NCI-H1436 treated with DMSO at 0.1 percent for 48 hours (cell line): ENCODE results near the gene DPYD.

Source experiments
- DNase-seq: peaks from one replicate; lab custom pipeline; 2025; lab: John Stamatoyannopoulos, UW

Gene DPYD

DNA sequence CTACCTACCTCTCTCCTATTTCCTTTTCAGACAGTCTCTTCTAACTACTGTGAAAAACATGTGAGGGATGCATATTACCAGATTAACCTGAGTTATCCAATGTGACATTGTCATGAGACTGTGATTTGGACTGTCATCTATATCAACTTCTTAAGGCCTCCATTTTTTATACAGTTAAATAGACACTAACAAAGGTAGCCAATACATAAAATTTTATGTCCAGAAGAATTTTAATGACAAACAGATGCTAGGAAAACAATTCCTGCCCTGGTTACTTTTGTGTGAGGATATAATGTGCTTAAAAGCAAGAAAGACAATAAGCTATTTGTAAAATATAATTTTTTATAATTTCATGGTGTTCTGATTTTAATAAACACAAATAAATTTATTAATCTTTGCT is 136.2 kb downstream of the DPYD start:
- DNase-seq = no peak

DNA sequence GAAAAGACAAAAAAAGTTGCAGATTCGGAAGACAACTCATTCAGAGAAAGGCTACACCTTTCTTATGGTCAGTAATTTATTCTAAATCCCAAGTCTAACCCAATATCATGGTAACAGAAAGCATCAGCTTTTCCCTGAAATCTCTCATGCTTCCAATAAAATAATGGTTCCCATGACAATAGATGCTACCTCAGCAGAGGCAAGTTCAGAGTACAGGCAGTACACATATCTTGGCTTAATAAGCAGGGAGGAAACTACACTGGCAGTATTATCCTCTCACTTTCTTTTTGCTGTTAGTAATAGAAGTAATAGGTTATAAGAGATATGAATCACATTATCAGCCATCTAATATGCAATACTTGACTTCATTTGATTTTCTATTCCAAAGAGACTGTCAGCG is 137.1 kb downstream of the DPYD start:
- no peak for DNase-seq

DNA sequence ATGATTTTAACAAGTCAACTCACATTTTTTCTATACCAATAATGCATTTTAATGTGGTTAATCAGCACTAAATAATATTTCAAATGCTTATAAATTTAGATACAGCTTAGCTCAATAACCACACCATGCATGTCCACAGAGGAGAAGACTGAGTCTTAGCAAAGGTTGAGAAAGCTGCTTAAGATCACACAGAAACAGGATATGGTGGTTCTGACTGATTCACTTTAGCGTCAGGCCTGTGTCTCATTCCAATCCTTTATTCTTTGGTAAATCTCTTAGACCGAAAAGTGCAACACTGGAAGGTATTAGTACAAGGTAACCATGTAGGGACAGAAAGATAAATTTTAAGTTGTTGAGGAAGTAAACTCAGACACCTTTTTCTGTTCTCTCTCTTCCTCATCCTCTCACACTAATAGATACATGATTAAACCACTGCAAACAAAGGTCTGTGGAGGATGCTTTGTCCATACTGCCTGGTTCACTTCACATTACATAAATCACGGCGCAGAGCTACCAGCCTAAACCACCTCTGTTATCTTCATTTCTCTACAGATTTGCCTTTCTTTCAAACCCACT is 139.0 kb downstream of the DPYD start:
- no peak for DNase-seq

DNA sequence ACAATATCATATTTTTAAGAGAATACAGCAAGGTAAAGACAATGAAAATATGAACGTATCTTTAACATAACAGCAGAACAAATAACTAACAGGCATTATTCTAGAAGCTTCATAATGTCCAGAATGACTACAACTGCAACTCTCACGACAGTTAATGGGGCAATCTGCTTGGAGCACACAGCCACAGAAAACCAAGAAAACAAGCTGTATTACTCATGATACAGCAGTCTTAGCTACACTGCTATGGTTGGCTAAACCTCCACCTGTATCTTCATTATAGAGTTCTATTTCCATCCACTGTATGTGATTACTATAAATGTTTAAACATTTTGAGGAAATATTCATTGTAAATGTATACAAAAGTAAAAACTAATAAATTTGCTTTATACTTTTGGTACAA is 139.9 kb downstream of the DPYD start:
- no peak for DNase-seq

DNA sequence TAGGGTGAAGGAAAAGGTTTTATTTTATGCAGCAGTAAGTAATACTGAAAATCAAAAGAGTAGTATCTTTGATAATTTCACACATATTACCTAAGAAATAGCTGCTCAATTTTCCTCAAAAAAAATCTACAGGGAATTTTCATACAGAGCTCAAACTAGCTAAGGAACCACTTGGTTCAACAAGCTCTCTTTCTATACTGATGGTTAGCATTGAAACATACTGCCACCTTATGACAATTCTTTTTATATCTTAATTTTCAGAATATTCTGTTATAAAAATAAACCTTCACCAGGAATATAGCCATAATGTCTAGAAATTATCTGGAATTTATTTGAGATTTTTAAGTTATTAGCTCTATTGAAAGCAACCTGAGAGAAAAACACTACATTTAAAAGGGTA is 142.1 kb downstream of the DPYD start:
- DNase-seq = no peak

DNA sequence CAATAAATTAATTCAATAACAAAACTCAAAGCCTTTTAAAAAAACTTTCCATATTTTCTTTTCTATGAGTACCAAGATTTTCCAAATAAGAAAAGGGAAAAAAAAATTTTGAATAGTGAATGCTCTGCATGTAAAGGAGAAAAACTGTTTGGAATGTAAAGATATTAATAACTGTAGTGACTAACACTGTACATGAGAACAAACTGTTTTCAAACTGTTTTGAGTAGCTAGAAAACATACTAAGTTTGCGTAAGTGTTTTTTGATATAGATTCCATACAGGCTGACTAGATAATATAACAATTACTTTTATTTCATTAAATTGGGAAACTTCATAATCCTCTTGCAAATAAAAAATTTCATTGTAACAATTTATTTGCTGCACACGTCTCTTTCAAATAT is 150.5 kb downstream of the DPYD start:
- DNase-seq = no peak

DNA sequence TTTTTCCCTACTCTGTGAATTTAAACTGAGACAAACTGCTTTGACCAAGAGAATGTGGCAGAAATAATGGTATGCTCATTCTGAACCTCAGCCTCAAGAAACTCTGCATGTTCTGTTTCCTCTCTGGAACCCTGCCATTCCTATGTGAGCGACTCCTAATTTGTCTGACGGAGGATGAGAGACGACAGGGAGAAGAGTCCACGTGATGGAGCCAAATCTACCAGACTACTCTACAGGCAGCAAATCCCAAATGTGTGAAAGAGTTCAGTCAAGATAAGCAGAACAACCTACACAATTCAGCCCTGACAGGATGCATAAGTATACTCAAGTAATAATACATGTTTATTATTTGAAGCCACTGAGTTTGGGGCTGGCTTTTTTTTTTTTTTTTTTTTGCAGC is 153.5 kb downstream of the DPYD start:
- no peak for DNase-seq

DNA sequence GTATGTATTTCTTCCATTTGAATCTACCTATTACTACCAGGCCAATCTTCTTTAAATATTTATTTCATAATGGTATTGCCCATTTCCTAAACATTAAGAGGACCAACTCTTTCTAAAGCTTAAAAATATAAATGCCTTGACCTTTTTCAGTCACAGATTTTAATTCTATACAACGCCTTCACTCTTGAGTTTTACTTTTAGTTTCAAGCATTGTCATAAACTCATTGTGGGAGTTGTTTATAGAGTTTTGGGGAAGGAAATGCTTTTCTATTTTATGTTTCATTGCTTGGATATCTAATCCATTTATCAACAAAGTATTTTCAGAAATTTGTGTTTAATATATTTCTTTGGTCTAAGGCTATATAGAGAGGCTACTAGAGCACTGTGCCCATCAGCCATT is 155.8 kb downstream of the DPYD start:
- DNase-seq = no peak

DNA sequence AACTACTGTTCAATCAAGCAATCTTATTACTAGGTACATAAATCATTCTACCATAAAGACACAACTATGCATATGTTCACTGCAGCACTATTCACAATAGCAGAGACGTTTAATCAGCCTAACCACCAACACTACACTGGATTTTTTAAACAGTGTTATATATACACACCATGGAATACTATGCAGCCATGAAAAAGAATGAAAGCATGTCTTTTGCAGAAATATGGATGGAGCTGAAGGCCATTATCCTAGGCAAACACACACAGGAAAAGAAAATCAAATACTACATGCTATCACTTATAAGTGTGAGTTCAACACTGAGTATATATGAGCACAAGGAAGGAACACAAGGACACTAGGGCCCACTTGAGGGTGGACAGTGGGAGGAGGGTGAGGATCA is 159.2 kb downstream of the DPYD start:
- DNase-seq = no peak

DNA sequence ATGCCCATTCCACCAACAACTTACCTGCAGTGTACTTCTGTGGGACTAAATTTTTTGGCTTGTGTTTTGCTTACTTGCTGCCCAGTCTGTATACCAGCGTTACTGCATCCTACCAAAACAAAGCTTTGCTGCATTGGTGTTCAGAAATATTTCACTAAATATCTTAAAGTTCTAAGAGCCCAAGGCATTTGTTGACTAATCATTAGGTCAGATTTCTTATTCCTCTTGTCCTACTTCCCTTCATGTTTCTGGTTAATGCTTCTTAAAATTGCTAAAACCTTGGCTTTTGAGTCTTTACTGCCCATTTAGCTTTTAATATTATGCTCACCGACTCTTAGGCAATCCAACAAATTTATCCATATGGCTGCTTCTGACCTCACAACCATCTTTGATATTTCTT is 161.8 kb downstream of the DPYD start:
- DNase-seq = no peak

DNA sequence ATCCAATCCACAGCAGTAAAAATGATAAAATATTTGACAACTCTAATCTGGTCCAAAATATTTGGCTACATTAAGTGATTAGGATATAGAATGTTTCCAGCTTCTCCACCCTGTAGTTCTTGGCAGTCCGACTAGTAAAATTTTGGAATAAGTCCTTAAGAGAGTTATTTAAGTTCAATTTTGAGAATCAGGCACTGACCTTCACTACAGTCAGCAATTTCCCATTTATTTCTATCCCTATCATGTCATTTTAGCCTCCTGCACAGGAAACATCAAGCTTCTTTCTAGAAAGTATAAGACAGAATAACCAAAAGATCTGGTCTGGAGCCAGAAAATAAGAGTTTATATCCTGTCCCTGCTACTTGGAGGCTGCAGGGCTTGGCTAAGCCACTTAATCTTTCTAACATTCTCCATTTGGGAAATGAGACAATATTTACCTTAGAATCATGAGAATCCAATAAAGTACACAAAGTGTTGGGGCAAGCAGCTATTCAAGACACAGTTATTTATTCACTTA is 162.2 kb downstream of the DPYD start:
- no peak for DNase-seq

DNA sequence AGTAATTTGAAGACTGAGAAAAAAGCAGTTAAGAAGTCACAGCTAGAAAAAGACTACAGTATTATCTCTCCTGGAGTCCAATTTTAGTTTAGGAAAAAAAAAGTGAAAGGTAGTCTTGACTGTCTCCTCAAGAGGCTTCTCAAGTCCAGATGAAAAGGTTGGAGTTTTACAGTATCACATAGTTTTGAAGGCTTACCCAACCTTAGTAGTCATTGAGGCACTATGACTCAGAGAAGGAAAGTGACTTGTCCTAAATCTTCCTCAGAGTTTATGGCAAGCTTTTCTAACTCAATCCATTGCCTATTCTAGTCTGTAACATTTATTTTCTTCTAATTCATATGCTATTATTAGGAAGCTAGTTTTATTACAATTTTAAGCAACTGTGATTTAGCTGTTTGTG is 174.9 kb downstream of the DPYD start:
- DNase-seq = no peak

DNA sequence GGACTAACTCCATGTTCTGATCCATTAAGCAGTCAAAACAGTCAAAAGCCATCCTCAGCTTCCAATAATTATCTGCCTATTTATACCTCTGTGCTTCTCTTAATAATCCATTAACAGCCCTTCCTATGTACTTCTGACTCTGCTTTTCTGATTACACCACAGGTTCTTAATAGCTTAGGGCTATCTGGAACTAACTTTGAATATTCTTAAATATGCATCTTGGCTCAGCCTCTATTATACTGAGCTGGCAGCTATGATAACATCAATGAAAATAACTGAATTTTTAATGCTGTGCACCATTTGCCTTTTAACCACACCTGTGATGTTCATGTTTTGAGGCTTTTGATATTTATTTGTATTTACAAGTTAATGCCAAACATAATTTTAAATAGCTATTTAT is 175.9 kb downstream of the DPYD start:
- no peak for DNase-seq

DNA sequence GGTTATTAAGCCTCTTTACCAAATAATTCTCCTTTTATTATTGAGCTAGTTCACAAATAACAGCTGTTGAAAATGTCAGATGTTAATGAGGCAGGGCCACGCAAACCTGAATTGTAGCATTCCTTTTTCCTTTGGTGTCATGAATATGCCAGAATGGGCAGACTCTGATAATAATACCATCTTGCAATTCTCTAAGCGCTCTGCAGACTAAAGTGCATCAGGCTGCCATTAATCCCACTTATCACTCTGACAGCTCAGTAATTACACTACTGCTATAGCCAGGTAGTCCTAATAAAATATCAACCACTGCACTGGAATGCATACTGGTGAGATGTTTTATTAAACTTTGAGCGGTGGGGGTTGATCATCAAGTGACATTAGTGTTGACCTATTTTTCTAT is 177.7 kb downstream of the DPYD start:
- DNase-seq = no peak

DNA sequence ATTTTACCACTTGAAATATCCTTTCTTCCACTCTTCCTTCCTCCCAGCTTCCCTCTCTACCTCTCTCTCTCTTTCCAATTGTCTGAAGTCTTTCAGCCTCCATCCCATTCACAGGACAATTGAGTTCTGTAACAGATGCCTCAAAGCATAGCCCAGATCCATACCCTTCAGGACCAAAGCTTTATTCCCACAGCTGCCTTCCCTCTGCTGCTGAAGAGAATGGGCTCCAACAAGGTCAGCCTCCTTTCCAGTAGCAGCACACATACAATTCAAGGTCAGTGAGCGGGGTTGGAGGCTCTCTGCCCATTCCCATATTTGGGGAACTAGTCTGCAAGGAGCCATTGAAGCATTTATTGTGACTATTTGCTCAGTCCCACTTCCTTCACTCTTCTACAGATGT is 179.9 kb downstream of the DPYD start:
- no peak for DNase-seq

DNA sequence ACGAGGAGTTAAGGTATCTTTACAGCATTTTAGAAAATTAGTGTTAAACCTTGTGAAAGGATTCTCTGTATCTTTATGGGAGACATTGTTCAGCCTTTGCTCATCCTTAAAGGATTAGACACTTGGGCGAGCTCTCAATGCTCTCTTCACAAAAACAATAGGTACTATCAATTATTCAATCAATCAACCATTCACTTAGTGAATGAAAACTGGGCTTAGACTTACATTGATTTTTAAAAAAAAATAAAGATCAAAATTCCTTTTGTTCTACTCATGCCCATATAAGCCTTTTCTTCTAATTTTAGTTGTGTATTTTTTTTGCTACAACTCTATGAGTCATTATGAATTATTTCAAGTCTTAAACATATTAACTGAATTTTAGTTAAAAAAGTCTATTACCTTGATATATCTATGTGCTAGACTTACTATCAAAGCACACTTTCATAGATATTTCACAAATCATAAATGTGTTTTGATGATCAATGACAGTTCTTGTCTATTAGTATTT is 181.2 kb downstream of the DPYD start:
- DNase-seq = no peak

DNA sequence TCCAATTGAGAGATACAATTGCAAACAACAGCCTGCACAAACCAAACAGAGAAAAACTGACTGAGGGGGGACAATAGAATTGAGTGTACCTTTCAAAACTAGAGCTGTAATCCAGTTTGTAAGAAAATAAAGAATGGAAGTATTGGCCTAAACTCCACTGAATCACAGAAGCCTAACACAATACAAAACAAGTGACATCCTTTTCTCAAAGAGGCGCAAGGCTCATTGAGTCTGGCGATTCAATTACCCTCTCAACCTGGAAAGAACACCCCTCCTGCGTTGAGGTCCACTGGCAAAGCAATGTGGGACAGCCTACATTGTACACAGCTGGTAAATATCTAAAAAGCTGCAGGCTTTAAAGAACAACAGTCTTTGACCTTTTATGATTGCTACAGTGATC is 182.6 kb downstream of the DPYD start:
- no peak for DNase-seq

DNA sequence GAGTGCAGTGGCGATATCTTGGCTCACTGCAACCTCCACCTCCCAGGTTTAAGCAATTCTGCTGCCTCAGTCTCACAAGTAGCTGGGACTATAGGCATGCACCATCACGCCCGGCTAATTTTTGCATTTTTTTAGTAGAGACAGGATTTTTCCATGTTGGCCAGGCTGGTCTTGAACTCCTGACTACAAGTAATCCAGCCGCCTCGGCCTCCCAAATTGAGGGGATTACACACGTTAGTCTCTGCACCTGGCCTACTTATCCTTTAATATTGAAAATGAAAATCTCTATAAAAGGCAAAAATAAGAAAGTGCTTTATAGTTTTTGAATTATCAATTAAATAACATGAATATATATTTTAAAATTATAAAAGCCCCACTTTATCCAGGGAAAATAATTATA is 190.6 kb downstream of the DPYD start:
- DNase-seq = no peak

DNA sequence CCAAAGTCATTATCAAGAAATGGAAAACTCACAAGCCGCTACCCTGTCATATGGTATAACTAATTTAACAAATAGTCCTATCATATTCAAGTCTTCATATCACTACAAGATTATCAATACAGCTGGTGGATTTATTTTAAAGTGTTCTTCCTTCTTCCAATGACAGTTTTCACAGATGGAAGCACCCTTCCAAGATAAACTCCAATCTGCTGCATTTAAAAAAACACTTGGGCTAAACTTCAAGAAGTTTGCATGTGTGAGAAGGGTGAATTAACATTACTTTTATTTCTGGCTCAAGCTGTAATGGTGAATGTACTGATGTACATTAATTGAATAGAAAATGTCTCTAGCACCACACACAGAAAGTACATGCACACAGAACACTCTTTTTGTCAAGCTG is 192.4 kb downstream of the DPYD start:
- no peak for DNase-seq

DNA sequence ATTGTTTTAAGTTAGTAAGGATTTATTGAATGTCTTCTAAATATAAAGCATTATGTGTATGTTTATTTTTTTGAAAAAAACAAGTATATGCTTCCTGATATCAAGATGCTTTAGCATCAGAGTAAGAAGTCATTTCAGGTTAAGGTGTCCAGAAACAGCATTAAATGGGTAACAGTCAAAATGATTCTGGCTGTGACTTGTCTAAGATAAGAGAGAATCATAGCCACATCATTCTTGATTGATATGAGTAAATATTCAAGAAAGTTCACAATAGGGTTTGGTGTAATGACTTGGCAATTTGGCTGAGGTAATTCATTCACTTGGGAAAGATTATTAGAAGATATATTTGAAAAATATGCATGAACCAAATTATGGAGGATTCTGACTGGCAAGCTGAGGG is 193.8 kb downstream of the DPYD start:
- no peak for DNase-seq

DNA sequence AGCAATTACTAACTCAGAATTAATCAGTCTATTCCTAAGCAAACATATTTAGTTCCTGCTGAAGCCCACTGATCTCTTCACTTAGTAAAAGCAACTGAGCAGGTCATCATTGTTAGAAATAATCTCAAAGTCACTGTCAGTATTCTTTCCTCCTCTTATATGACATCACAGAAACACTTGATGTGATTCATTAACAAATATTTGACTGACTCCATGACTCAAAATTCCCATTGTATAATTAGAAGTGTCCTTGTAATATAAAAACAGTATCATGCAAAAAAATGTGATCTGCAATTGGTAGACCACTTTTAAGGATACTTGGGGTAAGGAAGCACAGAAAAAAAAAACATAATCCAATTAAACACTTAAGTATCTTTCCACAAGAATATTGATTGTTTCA is 194.4 kb downstream of the DPYD start:
- DNase-seq = no peak

DNA sequence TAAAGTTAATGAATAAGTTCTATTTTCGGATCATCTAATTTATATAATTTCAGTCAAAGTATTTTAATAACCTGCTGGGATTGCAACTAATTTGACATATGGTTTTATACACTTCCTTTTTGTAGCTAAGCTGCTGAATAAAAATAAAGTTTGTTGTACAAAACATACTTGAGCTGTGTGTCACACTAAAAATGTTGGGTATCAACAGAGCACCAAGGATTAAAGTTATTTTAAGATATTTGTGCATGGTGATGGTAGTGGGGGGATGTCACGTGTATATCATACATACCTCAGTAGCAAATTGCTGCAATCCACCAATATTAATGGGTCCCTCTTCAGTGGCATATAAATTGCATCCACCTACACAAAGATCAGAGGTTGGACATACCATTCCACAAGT is 199.6 kb downstream of the DPYD start:
- DNase-seq = no peak

DNA sequence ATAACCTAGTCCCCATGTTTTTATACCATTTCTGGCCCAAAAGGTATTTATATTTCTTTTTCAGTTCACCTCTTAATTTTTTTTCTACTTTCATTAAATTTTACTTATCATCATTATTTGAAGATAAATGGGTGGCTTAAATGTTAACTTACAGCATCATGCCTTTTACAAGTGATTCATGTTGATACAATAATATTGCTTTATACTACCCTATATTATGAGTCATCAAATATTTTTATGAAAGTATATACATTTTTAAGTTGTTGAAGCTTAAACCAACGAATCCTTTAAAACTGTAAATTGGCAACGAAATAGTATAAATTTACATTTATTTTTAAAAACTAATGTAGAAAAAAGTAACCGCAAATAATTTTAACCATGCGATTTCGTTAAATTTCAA is 207.9 kb downstream of the DPYD start:
- no peak for DNase-seq

DNA sequence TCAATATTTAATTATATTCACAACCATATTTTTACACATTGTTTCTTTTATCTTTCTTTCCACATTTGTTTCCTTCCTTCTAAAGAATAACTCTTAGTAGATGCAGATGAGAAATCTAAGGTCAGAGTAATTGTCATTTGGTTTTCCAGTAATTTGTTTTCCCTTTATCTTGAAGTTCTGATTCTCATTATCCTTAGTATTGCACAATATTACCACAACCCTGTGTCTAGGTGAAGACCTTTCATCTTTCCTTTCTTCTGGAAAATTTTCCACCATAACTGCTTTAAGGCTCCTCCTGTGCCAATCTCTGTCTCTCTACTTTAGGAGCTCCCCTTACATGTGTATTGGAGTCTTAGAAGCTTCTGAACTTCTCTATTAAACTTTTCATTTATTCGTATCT is 209.0 kb downstream of the DPYD start:
- DNase-seq = no peak

DNA sequence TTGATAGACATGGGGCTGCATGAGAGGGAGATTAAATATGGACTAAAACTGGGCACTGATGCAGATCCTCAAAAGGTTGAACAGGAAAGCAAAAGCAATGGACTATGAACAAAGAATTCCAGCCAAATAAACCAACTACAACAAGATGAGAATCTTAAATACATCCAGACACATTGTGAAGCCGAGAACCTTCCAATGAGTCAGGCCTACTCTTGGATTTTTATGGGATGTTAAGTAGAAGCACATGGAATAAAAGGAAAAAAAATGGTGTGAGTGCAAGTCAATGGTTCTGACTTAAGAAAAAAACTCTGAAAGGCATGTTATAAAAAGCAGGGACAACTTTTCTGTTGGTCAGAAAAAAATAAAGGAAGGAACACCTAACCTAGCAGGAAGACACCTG is 227.2 kb downstream of the DPYD start:
- no peak for DNase-seq
